Effector memory CD4-positive, alpha-beta T cell (primary cell): Measurements from ENCODE around the gene NLGN1.

ENCODE experiments used
- DNase-seq, 3 donors: peaks; one replicate each; pipeline ENCODE4 v3.0.0-alpha.2; 2020
- H3K27ac ChIP-seq: 2 replicates; pipeline ENCODE4 v1.7.0; 2013; ENCODE audit warnings: mild to moderate bottlenecking, low read length, moderate library complexity; ENCODE audit not compliant: insufficient read depth, poor library complexity, severe bottlenecking
- H3K27me3 ChIP-seq: replicated peaks from 2 replicates; pipeline ENCODE4 v1.7.0; 2013; ENCODE audit warnings: mild to moderate bottlenecking, low read length; ENCODE audit not compliant: insufficient read depth, control insufficient read depth, poor library complexity, severe bottlenecking
- H3K36me3 ChIP-seq: 2 replicates; pipeline ENCODE4 v1.7.0; 2013; ENCODE audit warnings: mild to moderate bottlenecking, low read length, moderate library complexity; ENCODE audit not compliant: control insufficient read depth, insufficient read depth
- H3K4me1 ChIP-seq: 2 replicates; pipeline ENCODE4 v1.7.0; 2013; ENCODE audit warnings: low read length, mild to moderate bottlenecking; ENCODE audit not compliant: control insufficient read depth, insufficient read depth, poor library complexity, severe bottlenecking
- H3K4me3 ChIP-seq: 2 replicates; pipeline ENCODE4 v1.7.0; 2013; ENCODE audit warnings: low read length, low read depth, mild to moderate bottlenecking; ENCODE audit not compliant: insufficient read depth, poor library complexity, severe bottlenecking
- H3K9me3 ChIP-seq: 2 replicates; pipeline ENCODE4 v1.7.0; 2013; ENCODE audit warnings: mild to moderate bottlenecking, low read length, moderate library complexity; ENCODE audit not compliant: control insufficient read depth

NLGN1 gene

DNA sequence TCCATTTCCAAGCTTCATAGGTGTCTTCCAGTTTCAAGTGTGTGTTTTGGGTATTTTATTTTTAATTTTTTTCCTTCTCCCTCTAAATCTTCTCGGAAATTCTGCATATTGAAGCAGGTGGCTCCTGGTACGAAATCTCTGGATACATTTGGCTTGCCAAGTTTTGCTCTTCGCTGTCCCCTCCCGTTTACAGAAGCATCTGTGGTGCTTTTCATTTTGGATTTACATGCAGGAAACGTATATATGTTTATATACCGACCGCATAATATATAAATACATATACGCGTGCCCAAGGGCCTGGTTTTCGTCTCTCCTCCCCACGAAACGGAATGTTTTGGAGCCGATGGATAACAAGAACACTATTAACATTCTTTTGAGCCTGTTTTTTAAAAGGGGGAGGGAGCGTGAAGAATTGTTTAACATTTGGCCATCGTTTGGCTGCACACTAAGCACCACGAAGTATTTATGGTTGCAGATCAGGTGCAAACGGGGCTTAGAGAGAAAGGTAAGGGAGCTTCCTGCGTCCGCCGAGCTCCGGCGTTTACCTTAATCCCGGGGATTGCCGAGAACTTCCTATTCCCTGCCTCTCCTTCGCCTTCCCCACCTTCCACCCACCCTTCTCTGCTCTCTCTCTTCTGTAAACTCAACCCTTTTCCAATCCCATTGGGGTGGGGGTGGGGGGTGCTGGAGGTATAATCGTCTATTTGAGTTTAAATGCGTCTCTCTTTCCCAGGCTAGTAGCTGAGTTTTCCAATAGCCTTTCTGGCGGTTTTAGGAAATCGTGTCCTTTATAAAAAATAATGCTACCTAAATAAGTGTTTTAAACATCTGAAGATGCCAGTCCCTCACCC, 1.1 kb upstream of the NLGN1 start:
- Histone ChIP-seq H3K27ac (no peak overlapping the region), H3K9me3 (no peaks in the 10 kb centered on the region), H3K4me1 (no peaks in the 10 kb centered on the region), H3K4me3 (no peak overlapping the region), H3K36me3 (no peaks in the 10 kb centered on the region), H3K27me3 (peaks cover 14% of the 10 kb centered on the region)
- DNase-seq, result no peak

DNA sequence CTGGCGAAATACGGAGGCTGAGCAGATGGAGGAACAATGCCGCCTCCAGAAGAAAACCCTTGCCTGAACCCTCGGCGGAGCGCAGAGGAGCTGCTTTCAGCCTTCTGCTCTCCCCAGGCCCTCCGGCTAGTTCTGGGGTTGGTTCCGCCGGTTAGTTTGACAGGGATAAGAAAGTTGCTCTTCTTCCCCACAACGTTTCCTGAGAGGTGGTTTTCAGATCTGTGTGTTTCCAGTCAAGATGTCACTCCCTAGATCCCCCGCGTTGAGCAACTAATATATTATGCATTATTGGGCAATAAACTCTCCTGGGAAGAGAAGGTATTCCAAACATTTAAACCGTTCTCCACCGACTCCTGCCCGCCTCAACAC, 551 bp downstream of the NLGN1 start:
- H3K27ac ChIP-seq, result no peak overlapping the region
- H3K4me3 ChIP-seq, result no peak overlapping the region
- H3K4me1 ChIP-seq, result no peaks in the 10 kb centered on the region
- DNase-seq, result no peak
- no peaks in the 10 kb centered on the region for H3K36me3 ChIP-seq
- H3K9me3 ChIP-seq, result no peaks in the 10 kb centered on the region
- peaks cover 16% of the 10 kb centered on the region for H3K27me3 ChIP-seq

DNA sequence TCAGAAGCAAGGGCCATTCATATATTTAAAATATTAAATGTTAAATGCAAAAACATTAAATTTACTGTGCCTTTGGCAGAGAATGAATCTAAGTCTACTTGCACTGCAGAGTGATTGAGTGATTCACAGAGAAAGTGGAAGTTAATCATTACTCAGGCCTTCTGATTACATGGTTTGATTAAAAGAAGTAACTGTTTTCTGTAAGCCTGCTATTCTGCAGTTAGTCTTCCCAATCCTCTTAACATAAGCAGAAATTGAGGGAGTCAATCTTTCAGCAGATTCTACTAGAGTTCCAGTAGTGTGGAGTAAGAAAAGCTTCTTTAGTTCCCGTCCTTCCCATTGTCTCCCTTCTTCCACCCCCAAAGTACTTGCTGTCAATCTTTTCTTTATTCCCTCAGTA, 1.5 kb downstream of the NLGN1 start:
- no peak overlapping the region for H3K4me3 ChIP-seq
- H3K36me3 ChIP-seq, result no peaks in the 10 kb centered on the region
- H3K9me3 ChIP-seq, result no peaks in the 10 kb centered on the region
- H3K4me1 ChIP-seq, result no peaks in the 10 kb centered on the region
- peaks cover 16% of the 10 kb centered on the region for H3K27me3 ChIP-seq
- DNase-seq, result no peak
- no peak overlapping the region for H3K27ac ChIP-seq

DNA sequence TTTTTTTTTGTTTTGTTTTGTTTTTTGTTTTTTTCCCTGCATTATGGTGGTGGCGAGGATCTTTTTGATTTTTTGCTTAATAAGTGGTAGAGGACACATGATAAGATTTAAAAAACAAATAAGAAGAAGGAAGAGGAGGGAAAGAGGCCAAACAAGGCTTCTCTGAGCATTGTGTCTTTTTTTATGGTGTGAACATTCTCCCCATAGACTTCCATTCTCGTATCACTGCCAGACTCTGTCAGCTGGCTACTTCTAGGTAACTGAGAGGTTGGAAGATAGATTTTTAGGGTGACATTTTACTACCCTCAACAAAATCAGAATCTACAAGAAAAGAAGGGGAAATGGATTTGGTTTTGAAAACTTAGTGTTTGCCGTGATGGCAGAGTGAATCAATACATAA, 3.8 kb downstream of the NLGN1 start:
- H3K36me3 ChIP-seq, result no peaks in the 10 kb centered on the region
- H3K27me3 ChIP-seq, result peaks cover 8% of the 10 kb centered on the region
- no peak for DNase-seq
- H3K9me3 ChIP-seq, result no peaks in the 10 kb centered on the region
- no peak overlapping the region for H3K27ac ChIP-seq
- H3K4me3 ChIP-seq, result no peak overlapping the region
- no peaks in the 10 kb centered on the region for H3K4me1 ChIP-seq

DNA sequence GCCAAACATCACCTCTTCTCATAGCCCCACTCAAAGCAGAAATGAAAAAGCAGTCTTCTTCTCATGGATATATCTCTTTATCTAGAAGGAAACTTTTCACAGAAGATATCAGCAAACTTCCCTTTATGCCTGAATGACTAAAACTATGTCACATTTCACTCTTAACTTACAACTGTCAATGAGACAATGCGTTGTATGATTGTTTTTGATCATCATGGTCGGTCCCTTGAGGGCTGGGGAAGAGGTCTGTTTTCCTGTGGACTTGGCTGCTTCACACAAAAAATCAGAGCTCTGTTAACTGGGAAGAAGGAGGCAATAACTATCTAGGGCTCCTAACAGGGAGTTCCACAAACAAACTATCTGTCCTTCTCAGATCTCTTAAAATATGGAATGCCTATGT, 5.1 kb downstream of the NLGN1 start:
- H3K4me3 ChIP-seq, result no peak overlapping the region
- DNase-seq, result no peak

DNA sequence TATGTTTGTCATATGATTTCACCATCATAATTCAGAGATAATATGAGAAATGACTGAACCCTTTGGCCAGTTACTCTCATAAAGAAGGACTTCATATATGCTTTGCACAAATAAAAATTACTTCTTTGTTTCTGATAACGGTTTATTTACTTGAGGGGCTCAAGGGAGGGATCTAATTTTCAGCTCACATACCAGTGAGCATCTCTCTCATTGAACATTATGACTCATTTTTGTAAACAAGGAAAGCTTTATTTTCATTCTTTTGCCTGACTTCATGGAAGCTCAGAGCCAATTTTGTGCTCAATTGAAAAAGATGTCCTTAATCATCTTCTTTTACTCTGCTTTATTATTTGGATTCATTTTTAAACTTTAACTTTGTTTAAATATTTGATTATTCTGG, 5.8 kb downstream of the NLGN1 start:
- no peaks in the 10 kb centered on the region for H3K36me3 ChIP-seq
- H3K4me3 ChIP-seq, result no peak overlapping the region
- H3K9me3 ChIP-seq, result no peaks in the 10 kb centered on the region
- H3K4me1 ChIP-seq, result no peaks in the 10 kb centered on the region
- no peak for DNase-seq
- H3K27me3 ChIP-seq, result peaks cover 2% of the 10 kb centered on the region
- no peak overlapping the region for H3K27ac ChIP-seq

More for the DNA sequence above, 5.1 kb downstream of the NLGN1 start:
- Histone ChIP-seq H3K36me3 (no peaks in the 10 kb centered on the region), H3K4me1 (no peaks in the 10 kb centered on the region), H3K27ac (no peak overlapping the region), H3K9me3 (no peaks in the 10 kb centered on the region), H3K27me3 (peaks cover 2% of the 10 kb centered on the region)

DNA sequence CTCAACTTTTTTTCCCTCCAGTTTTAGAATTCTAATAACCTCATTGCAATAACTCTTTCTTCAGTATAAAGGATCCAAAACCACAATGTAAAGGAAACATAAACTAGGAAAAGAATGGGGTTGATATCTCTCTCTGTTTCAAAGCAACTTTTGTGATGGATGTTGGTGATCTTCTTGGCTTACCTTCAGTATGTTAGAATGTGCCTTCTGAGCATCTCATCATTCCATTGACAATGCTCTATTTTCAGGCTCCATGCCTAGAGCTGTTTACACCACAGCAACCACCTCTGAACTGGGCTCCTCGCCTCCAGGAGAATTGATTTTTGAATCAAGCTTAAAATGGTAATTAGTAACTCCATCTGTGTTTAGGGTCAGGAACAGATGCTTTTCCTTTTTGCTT, 6.6 kb downstream of the NLGN1 start:
- H3K4me1 ChIP-seq, result no peaks in the 10 kb centered on the region
- H3K27ac ChIP-seq, result no peak overlapping the region
- peaks cover 2% of the 10 kb centered on the region for H3K27me3 ChIP-seq
- no peaks in the 10 kb centered on the region for H3K36me3 ChIP-seq
- H3K9me3 ChIP-seq, result no peaks in the 10 kb centered on the region
- H3K4me3 ChIP-seq, result no peak overlapping the region
- no peak for DNase-seq

DNA sequence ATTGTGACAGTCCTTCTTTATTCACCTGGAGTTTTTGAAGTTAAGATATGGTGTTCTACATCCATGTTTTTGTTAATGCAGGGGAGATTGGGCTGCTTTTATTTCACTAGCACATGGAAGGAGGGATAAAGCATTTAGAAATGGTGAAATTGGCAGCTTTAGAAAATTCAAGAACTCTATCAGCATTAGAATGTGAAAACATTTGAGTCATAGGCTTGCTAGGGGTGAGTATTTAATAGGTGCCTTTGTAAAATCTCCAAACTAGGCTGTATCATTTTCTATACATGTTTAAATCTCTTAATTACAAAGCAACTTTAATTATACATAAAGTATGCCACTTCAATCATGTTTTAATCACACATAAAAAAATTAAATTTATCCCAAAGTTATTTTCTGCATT, 12.9 kb downstream of the NLGN1 start:
- H3K9me3 ChIP-seq, result no peaks in the 10 kb centered on the region
- no peak for DNase-seq
- H3K27me3 ChIP-seq, result no peaks in the 10 kb centered on the region
- H3K36me3 ChIP-seq, result no peaks in the 10 kb centered on the region
- H3K4me3 ChIP-seq, result no peak overlapping the region
- H3K27ac ChIP-seq, result no peak overlapping the region
- H3K4me1 ChIP-seq, result no peaks in the 10 kb centered on the region

DNA sequence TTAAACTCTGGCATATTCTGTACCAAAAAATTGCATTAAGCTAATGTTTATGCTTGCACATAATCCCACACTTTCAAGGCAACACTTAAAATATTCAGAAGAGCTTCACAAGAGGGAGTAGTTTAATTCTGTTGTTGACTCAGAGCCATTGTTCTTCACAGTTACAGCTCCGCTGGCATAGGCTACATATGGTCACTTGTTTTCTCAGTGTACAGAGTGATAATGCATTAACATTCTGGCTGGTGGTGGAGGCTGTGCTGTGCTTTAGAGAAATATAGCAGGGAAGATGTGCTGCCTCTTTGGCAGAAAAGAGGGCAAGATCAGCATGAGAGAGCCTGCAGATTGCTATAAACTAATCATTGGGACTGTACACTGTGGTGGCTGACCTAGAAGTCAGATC, 13.3 kb downstream of the NLGN1 start:
- H3K9me3 ChIP-seq, result no peaks in the 10 kb centered on the region
- H3K4me3 ChIP-seq, result no peak overlapping the region
- DNase-seq, result no peak
- H3K4me1 ChIP-seq, result no peaks in the 10 kb centered on the region
- no peaks in the 10 kb centered on the region for H3K27me3 ChIP-seq
- no peak overlapping the region for H3K27ac ChIP-seq
- H3K36me3 ChIP-seq, result no peaks in the 10 kb centered on the region

DNA sequence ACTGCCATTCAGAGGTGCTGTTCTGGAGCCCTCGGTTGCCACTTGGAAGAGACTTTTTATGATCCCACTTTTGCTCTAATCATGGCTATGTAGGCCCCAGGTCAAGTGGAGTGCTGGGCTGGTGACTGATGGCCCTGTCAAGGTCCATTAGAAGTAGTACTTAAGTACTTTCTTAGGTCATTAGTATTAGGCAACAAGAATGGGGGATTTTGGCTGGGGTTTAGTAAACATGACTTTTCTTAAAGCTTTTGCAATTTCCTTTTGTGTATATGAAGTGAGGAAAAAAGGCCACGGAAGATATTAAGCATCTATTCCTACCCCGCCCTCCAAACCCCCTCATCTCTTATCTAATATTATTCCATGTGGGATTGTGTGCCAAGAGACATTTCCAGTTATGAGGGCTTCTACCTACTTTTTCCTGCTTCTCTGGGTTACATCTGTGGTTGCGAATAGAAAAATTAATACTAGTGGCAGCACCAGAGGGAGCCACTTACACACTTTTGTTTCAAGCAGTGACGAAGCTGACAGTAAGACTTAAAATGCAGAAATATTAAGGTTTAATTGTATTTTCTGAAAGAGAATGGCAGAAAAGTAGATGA, 13.9 kb downstream of the NLGN1 start:
- Histone ChIP-seq H3K36me3 (no peaks in the 10 kb centered on the region), H3K4me3 (no peak overlapping the region), H3K4me1 (no peaks in the 10 kb centered on the region), H3K9me3 (no peaks in the 10 kb centered on the region), H3K27ac (no peak overlapping the region), H3K27me3 (no peaks in the 10 kb centered on the region)
- DNase-seq, result no peak
